T-helper 17 cell (primary cell): Measurements from ENCODE around the gene C19orf81. TPM values are rescaled to one million over a fixed set of nuclear protein-coding genes. Genes with fewer than 3 reads are reported as not detected.

ENCODE experiments used
- ATAC-seq: fragments of 150-1000 bp; cut with Tn5 transposase; 2 replicates; pipeline ENCODE4 v1.10.0; 2021; ENCODE audit warnings: mild to moderate bottlenecking, moderate library complexity
- DNase-seq, 3 donors: peaks; one replicate each; pipeline versions ENCODE4 v3.0.0 to v3.0.0-alpha.2; 2020 to 2021
- H3K9me3 ChIP-seq: one replicate; pipeline ENCODE4 v1.7.0; 2013; ENCODE audit warnings: low read length, mild to moderate bottlenecking; ENCODE audit not compliant: control insufficient read depth, poor library complexity, severe bottlenecking
- H3K27ac Mint-ChIP-seq: one replicate; pipeline ENCODE4 v1.8.0; 2022; ENCODE audit warnings: mild to moderate bottlenecking, moderate library complexity, mixed read lengths
- H3K27me3 Mint-ChIP-seq: one replicate; pipeline ENCODE4 v1.8.0; 2022; ENCODE audit warnings: mixed read lengths
- H3K36me3 Mint-ChIP-seq: one replicate; pipeline ENCODE4 v1.8.0; 2022; ENCODE audit warnings: low read depth, mixed read lengths
- H3K4me1 Mint-ChIP-seq: one replicate; pipeline ENCODE4 v1.8.0; 2022; ENCODE audit warnings: mild to moderate bottlenecking, mixed read lengths
- H3K4me3 Mint-ChIP-seq: one replicate; pipeline ENCODE4 v1.8.0; 2022; ENCODE audit warnings: mild to moderate bottlenecking, moderate library complexity, mixed read lengths
- total RNA-seq, 4 donors: library from RNA in 2 of 4; stranded (reverse) in 2 of 4; gene quantifications; one replicate each; pipeline ENCODE4 v1.2.3 and lab custom pipeline; 2022 to 2026

Gene C19orf81
- total RNA-seq, 2 donors from 2014 or later: not detected

- peaks cover 33% of the 10 kb centered on the region for H3K27me3 Mint-ChIP-seq
- DNase-seq (no peak), ATAC-seq (no peak)
- H3K9me3 ChIP-seq: no peaks in the 10 kb centered on the region
- H3K27ac Mint-ChIP-seq: no peak overlapping the region
- H3K4me3 Mint-ChIP-seq: no peak overlapping the region
- H3K4me1 Mint-ChIP-seq: no peaks in the 10 kb centered on the region
- H3K36me3 Mint-ChIP-seq: peaks cover 6% of the 10 kb centered on the region
These were observed 57.1 kb downstream of the C19orf81 start for GRCh38 chr19:50706387-50706786.

DNA sequence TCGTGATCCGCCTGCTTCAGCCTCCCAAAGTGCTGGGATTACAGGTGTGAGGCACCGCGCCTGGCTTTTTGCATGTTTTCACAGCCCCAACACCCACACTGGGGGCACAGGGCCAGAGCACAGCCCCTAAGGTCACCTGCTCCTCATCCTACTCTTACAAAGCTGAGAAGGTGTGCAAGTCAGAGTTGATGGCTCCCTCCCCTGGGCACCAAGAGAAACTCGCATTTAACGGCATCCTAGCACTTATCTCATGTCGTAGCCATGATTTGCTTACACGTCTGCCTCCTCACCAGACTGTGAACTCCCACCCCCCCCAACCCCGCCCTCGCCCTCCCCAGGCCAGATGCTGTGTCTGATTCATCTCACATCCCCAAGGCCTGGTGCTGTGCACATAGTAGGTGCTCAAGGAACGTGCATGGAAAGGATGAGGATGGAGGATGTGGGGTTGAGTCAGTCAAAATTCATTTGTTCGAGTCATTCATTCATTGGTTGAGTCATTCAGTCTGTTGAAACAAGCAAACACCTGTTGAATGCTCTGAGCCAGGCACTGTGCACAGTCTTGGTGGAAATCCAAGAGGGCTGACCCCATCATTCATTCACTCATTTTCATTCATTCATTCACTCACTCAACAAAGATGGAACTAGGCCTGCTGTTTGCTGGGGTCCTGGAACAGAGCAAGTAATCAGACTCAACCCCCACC lies 59.1 kb downstream of the C19orf81 start:
- H3K9me3 ChIP-seq: no peaks in the 10 kb centered on the region
- Mint-ChIP-seq H3K36me3 (peaks cover 6% of the 10 kb centered on the region), H3K4me3 (no peak overlapping the region), H3K27me3 (peaks cover 52% of the 10 kb centered on the region), H3K4me1 (no peaks in the 10 kb centered on the region), H3K27ac (no peak overlapping the region)
- ATAC-seq (no peak), DNase-seq (no peak)

Other genes starting within 250 kb of the C19orf81 start
- 1 to 10 TPM; 1.9 to 3.0 TPM for gene SPIB, start 230.5 kb upstream of the C19orf81 start, total RNA-seq
- gene MYBPC2, start 216.6 kb upstream of the C19orf81 start, total RNA-seq: under 1 TPM; 0.07 to 0.08 TPM
- 10 to 100 TPM; 76.6 to 78.5 TPM for gene EMC10, start 172.9 kb upstream of the C19orf81 start, total RNA-seq
- gene GARIN5A, start 172.6 kb upstream of the C19orf81 start, total RNA-seq: under 1 TPM in 1 of 2 donors, not detected in 1; 0.22 TPM
- 10 to 100 TPM; 14.9 to 18.0 TPM for gene JOSD2, start 138.3 kb upstream of the C19orf81 start, total RNA-seq
- not detected for gene ASPDH, start 135.5 kb upstream of the C19orf81 start, total RNA-seq
- gene LRRC4B, start 81.0 kb upstream of the C19orf81 start, total RNA-seq: not detected
- not detected for gene SYT3, start 9.6 kb upstream of the C19orf81 start, total RNA-seq
- not detected for gene SHANK1, start 70.4 kb downstream of the C19orf81 start, total RNA-seq
- gene CLEC11A, start 73.9 kb downstream of the C19orf81 start, total RNA-seq: under 1 TPM in 1 of 2 donors, not detected in 1; 0.39 TPM
- not detected for gene GPR32, start 121.0 kb downstream of the C19orf81 start, total RNA-seq
- not detected for gene ACP4, start 141.0 kb downstream of the C19orf81 start, total RNA-seq
- not detected for gene KLK1, start 174.3 kb downstream of the C19orf81 start, total RNA-seq
- gene KLK15, start 184.1 kb downstream of the C19orf81 start, total RNA-seq: not detected
- gene KLK3, start 205.5 kb downstream of the C19orf81 start, total RNA-seq: not detected
- gene KLK2, start 224.0 kb downstream of the C19orf81 start, total RNA-seq: not detected